Retinal pigment epithelial cell (primary cell): ENCODE data around the gene NTRK3.

Source experiments
- DNase-seq: peaks from one replicate; pipeline ENCODE4 v3.0.0-alpha.2; 2010; ENCODE audit warnings: low read depth
- H3K4me3 ChIP-seq: 2 replicates; pipeline ENCODE4 v1.5.1; 2011; ENCODE audit warnings: mild to moderate bottlenecking, low read length, control low read depth, moderate library complexity
- CTCF ChIP-seq: conservative IDR thresholded peaks from 2 replicates; pipeline ENCODE4 v1.5.1; 2011; ENCODE audit warnings: low read depth, low read length, control low read depth, inconsistent platforms

The NTRK3 gene

DNA sequence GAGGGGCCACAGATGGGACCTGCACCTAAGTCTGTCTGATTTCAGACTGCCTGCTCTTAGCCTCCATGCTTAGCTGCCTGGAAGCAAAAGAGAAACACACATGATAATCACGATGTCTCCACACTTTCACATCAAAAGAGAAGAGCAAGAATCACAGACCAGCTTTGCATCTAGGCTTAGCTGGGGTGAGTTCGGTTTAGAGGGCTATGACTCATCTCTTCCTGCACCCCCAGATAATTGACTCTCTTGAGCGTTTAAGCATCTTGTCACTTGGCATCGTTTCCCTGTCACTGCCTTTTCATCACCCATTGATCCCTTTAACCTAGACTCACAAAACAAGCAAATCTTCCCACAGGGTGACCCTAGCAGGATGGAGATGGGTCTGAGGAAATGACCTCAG, 124.0 kb downstream of the NTRK3 start:
- no peak for TF ChIP-seq CTCF
- DNase-seq: no peak
- no peak overlapping the region for H3K4me3 ChIP-seq

DNA sequence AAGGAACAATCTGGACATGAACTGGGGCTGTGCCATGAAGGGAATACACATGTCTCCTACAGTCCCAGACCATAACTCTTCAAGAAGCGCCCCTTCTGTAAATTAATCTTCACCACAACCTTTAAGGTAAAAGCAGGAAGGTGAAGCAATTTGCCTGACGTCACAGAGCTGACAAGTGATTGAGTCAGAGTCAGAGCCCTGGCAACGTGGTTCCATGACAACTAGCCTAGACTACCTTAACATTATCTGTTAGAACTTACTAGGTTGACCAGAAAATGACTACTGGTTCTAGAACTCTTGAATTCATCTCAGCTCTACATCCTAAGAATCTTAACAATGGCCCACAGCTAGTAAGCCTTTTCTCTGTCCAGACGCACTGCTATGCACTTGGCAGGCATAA, 124.6 kb downstream of the NTRK3 start:
- TF ChIP-seq CTCF: no peak

DNA sequence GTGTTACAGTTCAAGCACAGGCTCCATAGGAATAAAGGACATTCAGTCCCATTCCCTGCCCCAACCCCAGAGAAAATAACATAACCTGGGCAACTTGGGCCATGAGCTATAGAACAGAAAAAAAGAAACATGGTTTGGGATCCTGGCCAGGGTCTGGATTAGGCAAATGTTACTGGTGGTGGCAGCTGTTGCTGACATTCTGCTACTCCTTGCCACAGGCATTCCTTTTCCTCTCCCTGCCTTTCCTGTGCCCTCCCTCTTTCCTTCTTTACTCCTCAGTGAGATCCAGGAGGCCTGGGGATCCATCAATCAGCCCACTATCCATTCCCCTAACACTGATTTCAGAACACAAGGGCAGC, 129.1 kb downstream of the NTRK3 start:
- H3K4me3 ChIP-seq: no peak overlapping the region
- DNase-seq: no peak
- TF ChIP-seq CTCF: no peak

More for the DNA sequence above, 124.6 kb downstream of the NTRK3 start:
- no peak for DNase-seq
- no peak overlapping the region for H3K4me3 ChIP-seq

GRCh38 chr15:88126695-88127431, 129.7 kb downstream of the NTRK3 start:
- no peak overlapping the region for H3K4me3 ChIP-seq
- no peak for TF ChIP-seq CTCF
- no peak for DNase-seq

DNA sequence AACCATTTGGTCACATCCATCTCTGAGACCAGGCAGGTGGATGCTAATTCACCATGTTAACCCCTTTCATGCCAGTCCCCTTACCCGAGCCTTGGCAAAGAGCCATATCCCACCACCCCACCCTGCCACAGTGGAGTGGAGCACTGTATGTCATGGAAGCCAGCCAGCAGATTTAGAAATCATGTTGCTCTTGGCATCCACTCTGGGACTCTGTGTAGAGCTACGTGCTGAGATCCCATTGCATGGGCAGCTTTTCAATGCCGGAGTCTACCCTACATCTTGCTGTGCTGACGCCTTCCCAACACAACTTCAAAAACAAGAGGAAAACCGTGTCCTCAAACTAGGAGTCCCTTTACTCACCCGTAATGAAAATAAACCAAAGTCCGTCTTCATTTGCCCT, 131.0 kb downstream of the NTRK3 start:
- no peak for DNase-seq
- TF ChIP-seq CTCF: no peak
- no peak overlapping the region for H3K4me3 ChIP-seq

DNA sequence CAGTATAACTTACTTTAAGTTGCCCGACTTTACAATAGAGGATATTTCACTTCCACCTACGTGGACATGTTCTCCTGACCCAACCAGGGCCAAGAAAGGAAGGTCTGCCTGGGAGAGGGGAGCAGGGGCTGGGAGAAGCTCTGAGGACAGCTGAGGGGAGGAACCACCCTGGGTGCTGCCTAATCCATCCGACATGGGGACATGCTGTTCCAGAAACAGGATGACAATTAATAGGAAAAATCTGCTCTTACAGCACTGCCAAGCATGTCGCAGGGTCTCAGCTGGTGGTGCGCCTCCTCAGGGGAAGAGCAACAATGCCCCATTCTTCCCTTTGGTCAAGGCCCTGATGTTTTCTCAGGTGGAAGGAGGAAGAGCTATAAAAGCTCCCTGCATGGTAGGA, 132.3 kb downstream of the NTRK3 start:
- no peak for DNase-seq
- TF ChIP-seq CTCF: no peak

DNA sequence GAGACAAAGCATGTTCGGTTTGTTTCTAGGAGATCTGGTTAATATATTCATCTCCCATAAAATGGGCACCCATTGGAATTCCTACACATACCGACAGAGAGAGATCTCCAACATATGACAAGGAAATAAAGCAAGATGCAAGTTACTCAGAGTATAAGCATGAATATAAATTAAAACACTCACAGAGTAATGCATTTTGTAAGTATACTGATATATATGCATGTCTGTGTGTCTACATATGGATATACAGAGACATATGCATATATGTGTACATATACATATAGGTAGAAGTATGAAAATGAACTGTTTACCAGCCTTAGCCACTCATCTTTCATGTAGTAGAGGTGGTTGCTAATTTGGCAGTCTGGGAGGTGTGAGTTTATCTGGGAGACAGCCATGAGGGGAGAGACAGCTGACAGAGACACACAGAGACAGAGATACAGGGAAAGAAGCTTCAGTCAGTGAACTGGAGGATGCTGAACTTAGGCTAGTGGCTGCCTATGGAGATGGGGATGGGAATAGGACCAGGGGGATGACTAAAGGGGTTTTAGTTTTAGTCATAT, 134.5 kb downstream of the NTRK3 start:
- no peak for TF ChIP-seq CTCF
- no peak for DNase-seq
- H3K4me3 ChIP-seq: no peak overlapping the region

More for the DNA sequence above, 132.3 kb downstream of the NTRK3 start:
- H3K4me3 ChIP-seq: no peak overlapping the region
